Measurements from ENCODE around the gene MYO7A.
A peak's percentile ranks its signal among the peaks of the same experiment; 100 is the strongest.

The MYO7A gene

GRCh38 chr11:77112641-77113381 is 15.2 kb upstream of the MYO7A start:
- DNase-seq = no peak

GRCh38 chr11:77113382-77114088 is 14.5 kb upstream of the MYO7A start:
- DNase-seq = peak; percentile 14 to 46

GRCh38 chr11:77114089-77114463 is 14.0 kb upstream of the MYO7A start:
- DNase-seq = no peak

GRCh38 chr11:77115181-77115611 is 12.8 kb upstream of the MYO7A start:
- peak; percentile 21 for DNase-seq

DNA sequence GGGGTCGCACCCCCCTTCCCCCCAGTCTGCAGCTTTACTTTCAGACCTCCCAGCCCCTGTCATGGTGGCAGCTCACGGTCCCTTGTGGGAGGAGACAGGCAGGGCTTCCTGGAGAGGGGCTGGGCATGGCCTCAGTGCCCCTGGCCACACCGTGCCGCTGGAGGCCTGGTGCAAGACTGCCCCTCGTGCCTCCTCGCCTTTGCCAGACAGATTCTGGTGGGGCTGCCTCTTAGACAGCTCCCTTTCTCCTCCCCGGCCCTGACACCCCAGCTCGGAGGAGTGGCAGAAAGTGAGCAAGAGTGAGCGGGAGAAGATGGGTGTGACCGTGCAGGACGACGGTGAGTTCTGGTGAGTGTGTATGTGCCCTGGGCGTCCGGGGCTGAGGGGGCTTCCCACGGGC is 12.1 kb upstream of the MYO7A start:
- DNase-seq = no peak

- DNase-seq = no peak
Observed at GRCh38 chr11:77117492-77117891, 10.6 kb upstream of the MYO7A start.

DNA sequence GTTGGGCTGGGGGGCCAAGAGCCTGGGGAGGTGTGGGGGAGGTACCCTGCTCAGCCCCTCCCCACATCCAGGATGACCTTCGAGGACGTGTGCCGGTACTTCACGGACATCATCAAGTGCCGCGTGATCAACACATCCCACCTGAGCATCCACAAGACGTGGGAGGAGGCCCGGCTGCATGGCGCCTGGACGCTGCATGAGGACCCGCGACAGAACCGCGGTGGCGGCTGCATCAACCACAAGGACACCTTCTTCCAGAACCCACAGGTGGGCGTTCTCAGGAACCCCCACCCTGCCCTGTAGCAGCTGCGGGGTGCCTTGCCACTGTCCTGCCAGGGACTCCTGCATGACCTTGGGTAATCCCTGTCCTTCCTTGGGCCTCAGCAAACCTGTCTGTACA is 10.0 kb upstream of the MYO7A start:
- DNase-seq = no peak

- no peak for DNase-seq
Observed at GRCh38 chr11:77118971-77119370, 9.1 kb upstream of the MYO7A start.

DNA sequence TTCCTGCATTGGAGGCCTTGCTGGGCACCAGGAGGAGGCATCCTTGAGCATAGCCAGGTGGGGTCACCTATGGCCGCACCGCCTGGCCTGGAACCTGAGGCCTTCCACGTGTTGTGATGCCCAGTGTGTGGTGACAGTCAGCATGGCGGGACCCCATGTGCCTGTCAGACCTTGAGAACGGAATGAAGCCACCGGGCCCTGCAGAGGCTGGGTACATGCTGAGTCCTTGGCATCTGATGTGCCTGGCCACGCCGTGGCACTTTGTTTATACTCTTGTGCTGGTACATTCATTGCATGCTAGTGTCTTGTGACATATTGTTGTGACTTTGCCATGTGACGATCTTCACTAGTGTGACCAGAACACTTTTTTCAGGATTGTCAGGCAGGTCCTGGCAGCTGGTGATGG is 8.5 kb upstream of the MYO7A start:
- DNase-seq = no peak

DNA sequence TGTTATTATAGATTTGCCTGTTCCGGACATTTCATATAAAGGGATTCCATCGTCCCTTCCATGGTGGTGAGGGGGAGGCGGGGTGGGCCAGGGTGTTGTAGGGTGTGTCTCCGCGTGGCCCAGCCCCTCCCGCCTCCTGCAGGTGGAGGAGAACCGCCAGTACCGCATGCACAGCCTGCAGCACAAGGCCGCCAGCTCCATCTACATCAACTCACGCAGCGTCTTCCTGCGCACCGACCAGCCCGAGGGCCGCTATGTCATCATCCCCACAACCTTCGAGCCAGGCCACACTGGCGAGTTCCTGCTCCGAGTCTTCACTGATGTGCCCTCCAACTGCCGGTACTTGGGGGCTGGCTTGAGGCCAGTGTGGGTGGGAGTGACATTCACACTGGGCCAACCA is 7.5 kb upstream of the MYO7A start:
- DNase-seq = no peak

- DNase-seq = no peak
Observed at GRCh38 chr11:77121096-77121640, 6.9 kb upstream of the MYO7A start.

- no peak for DNase-seq
Observed at GRCh38 chr11:77121876-77122575, 6.0 kb upstream of the MYO7A start.

GRCh38 chr11:77122576-77123212 is 5.4 kb upstream of the MYO7A start:
- no peak for DNase-seq

DNA sequence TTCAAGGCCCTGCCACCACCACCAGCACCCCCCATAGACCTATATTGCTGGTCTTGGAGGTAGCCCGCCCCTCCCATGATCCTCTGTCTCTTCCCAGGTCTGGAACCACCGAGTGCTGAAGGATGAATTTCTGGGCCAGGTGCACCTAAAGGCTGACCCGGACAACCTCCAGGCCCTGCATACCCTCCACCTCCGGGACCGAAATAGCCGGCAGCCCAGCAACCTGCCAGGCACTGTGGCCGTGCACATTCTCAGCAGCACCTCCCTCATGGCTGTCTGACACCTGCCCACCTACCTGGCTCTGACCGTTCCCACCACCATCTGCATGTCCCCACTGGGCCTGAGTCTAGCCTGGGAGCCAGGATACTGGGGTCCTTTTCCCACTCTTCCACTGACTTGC is 4.5 kb upstream of the MYO7A start:
- DNase-seq = no peak

- DNase-seq = no peak
Observed at GRCh38 chr11:77124041-77124440, 4.0 kb upstream of the MYO7A start.

DNA sequence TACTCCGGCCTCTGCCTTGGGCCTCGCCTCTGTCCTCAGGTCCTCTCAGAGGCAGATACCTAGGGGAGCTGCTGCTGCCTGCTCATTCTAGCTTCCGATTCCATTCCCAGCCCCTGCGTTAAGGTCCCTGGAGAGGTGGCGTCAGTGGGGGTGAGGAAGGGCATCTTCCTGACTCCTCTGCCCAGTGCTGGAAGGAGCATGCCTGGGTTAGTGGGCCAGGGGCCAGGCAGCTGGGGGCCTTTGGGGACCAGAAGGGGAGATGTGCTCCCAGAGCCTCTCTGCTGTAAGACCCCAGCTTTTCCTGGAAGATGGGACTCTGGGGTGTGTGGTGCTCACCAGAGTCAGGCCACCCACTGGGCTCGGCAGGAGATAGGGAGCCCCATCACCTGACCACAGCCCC is 3.6 kb upstream of the MYO7A start:
- DNase-seq = no peak

DNA sequence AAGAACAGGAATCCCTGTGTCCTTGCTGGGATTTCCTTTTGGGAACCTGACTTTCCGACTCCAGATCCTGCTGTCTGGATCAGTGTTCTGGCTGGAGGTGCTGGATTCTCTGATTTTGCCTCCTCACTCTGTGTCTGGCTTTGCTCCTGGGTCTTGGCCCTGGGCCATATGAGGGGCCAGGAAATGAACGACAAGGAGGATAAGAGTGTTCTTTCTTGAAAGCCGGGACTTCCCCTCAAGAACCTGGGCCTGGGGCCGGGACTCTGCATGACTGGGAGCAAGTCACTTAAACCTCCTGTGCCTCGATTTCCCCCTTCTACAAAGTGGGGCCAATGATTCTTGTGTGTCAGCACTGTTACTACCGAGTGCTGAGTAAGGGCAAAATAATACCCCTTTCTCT is 2.9 kb upstream of the MYO7A start:
- no peak for DNase-seq

DNA sequence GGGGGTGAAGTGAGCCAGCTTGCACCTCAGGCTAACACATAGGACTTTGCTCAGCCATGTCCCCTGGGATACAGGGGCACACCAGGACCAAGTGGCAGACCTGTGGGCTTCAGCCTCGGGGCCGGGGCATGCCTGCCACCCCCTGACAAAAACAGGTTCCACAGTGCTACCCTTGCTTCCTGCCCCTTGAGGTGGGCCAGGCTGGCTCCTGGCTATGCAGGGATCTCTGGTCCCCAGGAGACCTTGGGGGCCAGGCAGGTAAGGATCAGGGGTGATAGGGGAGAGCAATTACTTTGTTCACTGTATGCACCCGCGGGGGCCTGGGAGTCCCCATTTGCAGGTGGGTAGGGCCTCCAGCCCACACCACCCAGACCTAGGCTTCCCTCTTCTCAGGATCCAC is 2.4 kb upstream of the MYO7A start:
- DNase-seq = no peak

DNA sequence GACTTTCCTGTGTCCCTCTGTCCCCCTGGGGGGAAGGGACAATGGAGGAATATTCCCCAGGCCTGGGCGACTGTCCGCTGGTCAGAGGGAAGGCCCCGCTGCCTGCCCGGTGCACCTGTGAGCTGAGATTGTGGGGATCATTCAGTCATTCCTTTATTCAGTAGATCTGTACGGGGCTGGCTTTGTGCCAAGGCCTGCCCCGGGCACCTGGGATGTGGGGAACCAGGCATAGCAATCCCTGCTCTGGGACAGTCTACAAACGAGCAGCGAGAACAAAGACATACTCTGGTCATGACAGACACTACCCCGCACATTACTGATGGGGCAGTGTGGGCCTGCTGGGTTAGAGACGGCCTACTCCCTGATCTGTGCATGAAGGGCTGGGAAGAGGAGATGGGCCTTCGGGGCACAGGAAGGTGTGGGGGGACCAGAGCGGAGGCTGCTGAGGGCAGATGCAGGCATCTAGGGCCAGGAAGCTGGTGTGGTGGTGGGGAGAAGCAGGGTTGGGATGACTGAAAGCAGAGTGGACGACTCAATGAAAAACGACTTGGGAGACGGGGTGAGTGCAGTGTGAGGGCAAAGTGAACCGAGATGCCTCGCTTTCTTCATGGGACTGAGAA is 1.8 kb upstream of the MYO7A start:
- no peak for DNase-seq

GRCh38 chr11:77126861-77127234 is 1.2 kb upstream of the MYO7A start:
- DNase-seq = no peak

GRCh38 chr11:77127235-77127911 is 673 bp upstream of the MYO7A start:
- peak; percentile 52 to 57 for DNase-seq

Measured in Kasumi-1 (cell line).